Fibroblast of skin of left biceps (primary cell): ENCODE measurements around the gene SETD1A.

Experiments used
- DNase-seq, 2 experiments: peaks; one replicate each; pipeline ENCODE4 v3.0.0-alpha.2; 2013; ENCODE audit warnings: low read depth in 2 of 2

Gene SETD1A

DNA sequence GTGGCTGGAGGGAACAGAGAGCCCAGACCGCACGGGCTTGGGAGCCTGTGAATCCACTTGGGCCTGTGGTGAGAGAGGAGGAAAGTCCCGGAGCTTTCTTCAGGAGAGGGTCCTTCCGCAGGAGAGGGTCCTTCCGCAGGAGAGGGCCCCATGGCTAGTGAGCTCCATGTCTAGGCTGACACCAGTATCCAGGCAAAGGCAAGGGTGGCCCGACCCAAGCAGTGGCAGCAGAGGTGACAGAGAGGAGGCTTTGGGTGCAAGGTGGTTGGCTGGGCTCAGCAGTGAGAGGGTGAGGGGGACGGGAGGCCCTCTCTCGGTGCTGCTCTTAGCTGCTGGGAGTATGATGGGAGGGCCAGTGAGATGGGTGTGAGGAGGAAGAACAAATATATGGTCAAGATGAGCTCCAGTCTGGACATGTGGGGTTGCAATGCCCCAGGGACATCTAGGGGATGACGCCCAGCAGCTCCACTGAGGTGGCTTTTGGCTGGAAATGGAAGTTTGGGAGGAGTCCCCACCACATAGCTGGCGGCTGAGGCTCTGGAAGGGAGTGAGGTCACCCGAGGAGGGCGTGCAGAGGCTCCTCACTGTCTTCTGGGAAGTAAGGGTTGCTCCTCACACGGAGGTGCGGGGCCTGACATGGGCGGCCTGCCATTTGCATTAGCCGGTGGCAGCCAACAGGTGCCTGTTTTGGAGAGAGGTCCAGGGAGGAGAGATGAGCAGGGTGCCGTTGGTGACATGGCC lies 25.2 kb downstream of the SETD1A start:
- DNase-seq = no peak

DNA sequence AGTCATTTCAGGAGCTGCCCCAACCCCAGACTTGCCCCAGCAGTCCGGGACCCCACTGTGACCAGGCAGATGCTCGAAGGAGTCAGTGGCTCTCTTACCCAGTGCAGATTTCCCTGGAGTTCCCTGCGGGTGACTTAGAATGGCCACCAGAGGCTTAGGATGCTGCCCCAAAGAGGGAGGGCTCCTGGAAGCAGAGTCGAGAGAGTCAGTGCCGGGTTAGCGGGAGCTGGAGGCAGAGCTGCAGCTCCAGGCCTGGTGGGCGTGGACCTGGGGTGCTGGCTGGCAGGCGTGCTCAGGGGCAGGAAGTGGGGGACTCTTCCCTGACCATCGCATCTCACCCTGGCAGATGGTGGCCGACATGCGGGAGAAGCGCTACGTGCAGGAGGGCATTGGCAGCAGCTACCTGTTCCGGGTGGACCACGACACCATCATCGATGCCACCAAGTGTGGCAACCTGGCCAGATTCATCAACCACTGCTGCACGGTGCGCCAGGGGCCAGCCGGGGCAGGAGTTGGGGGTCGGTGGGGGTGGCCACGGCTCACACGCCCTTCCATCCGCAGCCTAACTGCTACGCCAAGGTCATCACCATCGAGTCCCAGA lies 25.8 kb downstream of the SETD1A start:
- no peak for DNase-seq

DNA sequence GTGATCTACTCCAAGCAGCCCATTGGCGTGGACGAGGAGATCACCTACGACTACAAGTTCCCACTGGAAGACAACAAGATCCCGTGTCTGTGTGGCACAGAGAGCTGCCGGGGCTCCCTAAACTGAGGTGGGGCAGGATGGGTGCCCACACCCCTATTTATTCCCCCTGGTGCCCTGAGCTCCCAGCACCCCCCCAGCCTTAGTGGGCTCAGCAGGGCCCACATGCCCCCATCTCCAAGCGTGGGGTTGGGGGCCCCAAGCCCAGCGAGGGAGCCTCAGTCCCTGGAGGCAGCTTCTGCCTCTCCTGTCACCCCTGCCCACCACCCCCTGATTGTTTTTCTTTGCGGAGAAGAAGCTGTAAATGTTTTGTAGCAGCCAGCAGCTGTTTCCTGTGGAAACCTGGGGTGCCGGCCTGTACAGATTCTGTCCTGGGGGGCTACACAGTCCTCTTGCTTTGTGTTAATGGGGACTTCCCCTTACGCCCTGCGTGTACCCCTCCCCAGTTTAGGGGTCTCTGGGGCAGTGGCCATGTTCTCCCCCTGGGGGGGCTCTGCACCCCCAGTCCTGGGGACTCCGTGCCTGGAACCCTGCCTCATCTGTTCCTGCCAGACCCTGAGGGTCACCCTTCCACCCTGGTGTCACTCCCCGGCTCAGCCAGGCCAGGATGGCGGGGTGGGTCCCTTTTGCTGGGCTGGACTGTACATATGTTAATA lies 26.5 kb downstream of the SETD1A start:
- DNase-seq = no peak

DNA sequence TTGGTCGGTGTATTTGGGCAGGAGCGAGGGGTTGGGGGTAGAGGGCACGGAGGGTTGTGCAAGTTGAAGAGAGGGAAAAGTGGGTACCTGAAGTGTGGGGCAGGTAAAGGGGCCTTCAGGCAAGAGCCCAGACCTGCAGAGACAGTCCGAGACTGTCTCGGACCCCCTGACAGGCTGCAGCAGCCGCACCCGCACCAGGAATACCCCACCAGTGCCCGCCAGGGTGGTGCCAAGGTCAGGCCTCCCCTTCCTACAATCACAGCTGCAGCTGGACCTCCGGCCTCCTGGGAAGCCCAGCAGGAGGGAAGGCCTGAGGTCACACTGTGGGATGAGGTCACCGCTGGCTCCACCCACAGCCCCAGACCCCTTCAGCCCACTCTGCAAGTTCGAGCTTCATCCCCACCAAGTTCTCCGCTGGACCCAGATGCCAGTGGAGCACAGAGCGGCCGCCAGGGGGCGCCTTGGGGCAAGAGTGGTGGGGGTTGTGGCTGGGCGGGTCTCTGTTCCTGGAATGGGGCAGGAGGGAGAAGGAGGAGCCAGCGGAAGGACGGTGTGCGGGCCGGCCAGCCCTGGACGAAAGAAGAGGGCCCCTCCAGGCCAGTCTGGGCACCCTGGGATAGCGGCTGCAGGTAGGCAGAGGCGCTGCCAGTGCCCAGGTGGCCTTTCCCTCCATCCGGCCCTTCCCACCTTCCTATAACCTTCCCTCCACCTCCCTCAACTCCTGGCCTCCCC lies 27.3 kb downstream of the SETD1A start, which contains the start of gene HSD3B7:
HSD3B7 (plus strand) TSS at position 539 of the 732 bp plus-strand sequence. CDS start 452 bp downstream, outside the sequence.
- peak; percentile 33 to 39 for DNase-seq

DNA sequence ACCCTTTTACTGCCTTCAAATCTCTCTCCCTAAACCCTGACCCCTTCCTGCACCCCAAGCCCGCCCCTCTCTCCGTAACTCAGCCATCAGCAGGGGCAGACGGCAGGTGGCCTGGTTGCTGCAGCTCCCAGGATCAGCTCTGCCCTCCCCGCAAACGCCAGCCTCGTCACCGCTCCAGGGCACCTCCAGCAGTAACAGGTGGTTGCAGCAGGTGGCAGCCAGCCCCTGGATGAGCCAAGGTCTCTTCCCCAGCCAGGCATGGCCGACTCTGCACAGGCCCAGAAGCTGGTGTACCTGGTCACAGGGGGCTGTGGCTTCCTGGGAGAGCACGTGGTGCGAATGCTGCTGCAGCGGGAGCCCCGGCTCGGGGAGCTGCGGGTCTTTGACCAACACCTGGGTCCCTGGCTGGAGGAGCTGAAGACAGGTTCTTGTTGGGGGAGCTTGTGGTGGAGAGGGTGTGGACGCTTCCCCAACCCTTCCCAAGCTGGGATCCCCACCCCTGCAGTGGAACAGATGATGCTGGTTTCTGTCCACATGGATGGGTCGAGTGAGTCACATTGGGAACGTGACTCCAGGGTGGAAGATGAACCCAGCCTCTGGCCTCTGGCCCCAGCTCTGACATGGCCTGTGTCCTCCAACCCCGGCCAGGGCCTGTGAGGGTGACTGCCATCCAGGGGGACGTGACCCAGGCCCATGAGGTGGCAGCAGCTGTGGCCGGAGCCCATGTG lies 28.0 kb downstream of the SETD1A start:
- no peak for DNase-seq

DNA sequence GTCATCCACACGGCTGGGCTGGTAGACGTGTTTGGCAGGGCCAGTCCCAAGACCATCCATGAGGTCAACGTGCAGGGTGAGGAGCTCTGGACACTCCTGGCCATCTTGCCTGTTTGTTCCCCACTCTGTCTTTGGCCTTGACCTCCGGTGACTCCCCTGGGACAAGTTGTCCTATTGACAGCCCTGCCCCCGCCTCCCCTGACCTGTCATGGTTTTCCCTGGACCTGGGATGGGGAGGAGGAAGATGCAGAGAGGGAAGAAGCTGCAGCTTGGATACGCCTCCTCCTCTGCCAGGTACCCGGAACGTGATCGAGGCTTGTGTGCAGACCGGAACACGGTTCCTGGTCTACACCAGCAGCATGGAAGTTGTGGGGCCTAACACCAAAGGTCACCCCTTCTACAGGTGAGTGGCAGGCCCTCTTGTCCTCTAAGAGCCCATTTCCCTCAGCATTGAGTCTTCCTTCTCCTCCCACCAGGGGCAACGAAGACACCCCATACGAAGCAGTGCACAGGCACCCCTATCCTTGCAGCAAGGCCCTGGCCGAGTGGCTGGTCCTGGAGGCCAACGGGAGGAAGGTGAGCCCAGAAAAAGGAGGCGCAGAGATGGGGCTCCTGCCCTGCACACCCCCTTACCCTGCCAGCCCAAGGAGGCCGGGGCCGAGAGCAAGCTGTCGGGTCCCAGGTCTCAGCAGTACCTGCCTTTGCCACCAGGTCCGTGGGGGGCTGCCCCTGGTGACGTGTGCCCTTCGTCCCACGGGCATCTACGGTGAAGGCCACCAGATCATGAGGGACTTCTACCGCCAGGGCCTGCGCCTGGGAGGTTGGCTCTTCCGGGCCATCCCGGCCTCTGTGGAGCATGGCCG lies 28.8 kb downstream of the SETD1A start:
- no peak for DNase-seq

DNA sequence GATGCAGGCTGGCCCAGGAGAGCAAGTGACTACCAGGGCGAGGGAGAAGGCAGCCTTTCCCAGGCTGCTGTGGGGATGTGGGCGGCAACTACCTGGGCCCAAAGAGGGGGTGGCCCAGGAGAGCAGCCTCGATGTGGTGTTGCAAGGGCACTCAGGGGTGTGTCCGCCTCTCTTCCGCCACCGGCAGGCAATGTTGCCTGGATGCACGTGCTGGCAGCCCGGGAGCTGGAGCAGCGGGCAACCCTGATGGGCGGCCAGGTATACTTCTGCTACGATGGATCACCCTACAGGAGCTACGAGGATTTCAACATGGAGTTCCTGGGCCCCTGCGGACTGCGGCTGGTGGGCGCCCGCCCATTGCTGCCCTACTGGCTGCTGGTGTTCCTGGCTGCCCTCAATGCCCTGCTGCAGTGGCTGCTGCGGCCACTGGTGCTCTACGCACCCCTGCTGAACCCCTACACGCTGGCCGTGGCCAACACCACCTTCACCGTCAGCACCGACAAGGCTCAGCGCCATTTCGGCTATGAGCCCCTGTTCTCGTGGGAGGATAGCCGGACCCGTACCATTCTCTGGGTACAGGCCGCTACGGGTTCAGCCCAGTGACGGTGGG lies 30.1 kb downstream of the SETD1A start:
- DNase-seq = no peak

DNA sequence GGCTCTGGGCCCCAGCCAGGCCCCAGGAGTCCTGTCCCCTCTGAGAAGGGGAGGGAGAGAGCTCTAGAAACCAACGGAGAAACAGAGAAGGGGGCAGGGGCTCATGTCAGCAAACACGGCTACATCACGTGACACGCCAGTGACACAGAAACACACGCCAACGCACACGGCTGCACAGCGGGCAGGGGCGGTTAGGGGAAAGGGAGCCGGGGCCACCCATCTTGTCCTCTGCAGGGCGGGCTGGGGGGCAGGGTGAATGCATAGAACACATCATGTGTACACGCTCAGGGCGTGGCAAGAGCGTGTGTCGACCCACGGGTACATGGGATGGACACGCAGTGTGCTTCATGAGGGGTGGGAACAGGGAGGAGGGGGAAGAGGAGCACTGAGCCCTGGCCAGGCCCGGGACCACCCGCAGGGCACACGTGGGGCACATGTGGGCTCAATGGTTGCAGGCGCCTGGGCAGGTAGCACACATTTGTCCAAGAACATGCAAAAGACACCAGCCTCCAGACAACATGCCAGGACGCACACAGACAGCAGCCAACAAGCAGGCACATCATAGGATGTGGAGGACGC lies 32.0 kb downstream of the SETD1A start:
- DNase-seq = no peak

DNA sequence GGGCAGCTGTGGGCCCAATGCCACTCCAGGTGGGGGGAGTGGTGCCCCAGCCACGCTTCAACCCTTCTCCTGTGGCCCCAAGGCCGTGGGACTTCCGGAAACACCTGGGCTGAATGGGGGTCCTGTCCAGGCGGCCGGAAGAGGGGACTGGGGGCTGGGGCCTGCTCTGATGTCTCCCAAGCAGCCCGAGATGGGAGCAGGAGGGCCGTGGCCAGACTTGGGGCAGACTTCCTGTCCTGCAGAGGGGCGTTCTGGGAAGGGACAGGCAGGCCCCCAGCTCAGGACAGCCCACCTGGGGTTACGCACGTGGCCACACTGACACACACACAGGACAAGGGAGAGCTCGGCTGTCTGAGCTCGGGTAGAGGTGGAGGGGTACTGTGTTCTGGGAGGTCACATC lies 32.6 kb downstream of the SETD1A start:
- no peak for DNase-seq

DNA sequence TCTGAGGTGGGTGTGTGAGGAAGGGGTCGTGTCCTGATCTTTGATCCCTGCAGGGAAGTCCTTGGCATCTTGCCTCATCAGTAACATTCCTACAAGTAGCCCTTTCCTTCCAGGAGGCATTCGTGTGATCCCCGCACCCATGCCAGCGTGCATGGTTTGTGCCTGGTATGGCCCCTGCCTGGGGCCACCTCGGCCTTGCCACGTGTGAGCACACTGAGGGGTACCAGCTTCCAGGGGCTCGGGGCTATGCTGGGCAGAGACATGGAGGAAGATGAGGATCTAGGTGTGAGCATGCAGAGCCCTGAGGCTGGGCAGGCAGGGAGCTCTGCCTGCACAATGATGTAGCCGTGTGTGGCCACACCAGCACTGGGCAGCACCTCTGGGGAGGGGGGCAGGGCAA lies 33.5 kb downstream of the SETD1A start:
- DNase-seq = no peak

DNA sequence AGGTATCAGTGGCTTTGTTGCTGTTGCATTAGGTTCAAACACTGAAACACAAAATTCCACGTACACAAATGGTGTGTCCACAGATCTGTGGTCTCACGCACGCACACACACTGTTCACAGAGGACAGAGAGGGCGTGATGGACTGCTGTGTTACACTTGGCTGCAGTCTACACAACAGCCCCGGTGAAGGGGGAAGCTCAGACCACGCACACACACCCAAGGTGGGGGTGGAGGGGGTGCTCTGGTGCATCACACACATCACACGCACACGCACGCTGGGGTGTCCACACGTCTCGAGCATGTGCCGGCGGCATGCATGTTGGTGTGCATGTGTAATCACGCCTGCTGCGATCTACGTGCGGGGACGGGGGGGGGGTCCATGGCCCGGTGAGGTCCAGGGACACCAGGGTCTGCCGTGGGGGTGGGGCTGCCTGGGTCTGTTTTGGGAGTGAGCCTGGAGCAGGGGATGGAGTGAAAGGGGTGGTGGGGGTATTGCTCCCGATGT lies 34.8 kb downstream of the SETD1A start:
- no peak for DNase-seq

DNA sequence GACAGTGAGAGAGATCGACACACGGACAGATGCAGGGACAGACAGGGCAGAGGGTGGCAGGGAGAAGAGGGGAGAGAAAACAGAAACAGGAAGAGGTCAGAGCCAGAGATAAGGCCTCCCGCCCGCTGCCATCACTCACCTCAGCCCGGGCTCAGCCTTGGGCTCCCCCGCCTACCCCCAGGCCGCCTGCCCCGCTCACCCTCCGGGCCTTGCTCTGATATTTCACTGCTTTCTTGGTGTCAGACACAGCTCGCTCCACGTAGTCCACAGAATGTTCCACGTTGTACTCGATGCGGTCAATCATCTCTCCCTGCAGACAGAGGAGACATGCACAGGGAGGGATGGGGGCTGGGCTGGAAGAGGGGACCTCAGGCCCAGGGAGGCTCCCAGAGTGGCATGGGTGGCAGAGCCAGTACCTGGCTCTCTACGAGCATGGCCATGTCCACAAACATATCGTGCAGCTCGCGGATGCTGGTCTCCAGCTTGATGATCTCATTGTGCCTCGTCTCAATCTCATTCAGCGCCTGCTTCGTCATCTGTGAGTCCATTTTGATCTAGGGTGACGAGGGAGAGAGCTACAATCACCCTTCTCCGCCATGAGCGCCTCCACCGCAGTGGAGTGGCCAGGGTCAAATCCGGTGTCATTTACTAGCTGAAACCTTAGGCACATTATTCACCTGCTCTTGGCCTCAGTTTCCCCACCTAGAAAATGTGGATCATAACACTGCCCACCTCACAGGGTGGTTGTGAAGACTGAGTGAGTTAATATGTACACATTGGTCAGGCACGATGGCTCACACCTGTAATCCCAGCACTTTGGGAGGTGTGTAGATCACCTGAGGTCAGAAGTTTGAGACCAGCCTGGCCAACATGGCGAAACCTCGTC lies 35.6 kb downstream of the SETD1A start:
- no peak for DNase-seq

DNA sequence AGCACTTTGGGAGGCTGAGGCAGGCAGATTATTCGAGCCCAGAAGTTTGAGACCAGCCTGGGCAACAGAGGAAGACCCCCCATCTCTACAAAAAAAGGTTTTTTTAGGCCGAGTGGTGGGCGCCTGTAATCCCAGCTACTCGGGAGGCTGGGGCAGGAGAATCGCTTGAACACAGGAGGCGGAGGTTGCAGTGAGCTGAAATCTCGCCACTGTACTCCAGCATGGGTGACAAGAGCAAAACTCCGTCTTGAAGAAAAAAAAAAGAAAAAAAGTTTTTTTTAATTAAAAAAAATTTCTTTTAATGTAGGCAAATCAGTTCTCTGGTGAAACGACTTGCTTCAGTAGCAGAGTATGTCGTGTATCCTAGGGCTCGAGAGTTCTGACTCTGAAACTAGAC lies 38.4 kb downstream of the SETD1A start:
- no peak for DNase-seq

DNA sequence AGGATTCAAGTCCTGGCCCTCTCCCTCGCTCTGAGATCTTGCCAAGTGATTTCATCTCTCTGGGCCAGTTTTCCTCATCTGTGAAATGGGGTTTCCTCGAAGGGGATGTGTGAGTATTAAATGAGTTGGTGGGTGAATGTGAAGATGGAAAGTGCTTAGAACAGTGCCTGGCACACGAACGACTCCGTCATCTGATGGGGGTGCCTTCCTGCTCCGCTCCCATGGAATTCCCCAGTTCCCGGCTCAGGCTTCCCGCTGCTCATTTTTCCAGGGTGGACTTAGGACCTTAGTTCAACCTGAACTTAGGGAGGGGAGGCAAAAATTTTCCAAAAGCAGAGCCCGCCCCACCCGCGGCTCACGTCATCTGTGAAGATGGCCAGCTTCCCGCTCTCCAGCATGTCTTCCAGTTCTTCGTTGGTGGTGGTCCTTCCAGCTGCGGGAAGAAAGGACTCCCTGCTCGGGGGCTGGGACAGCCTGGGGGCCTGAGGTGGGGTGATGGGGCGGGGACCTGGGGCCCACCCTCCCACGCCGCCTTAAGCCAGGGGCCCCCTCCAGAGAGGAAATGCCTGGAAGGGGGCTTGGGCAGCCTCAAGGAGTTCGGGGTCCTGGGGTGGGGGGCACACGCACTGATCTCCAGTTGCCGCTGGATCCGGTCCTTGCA lies 38.9 kb downstream of the SETD1A start:
- DNase-seq = no peak

DNA sequence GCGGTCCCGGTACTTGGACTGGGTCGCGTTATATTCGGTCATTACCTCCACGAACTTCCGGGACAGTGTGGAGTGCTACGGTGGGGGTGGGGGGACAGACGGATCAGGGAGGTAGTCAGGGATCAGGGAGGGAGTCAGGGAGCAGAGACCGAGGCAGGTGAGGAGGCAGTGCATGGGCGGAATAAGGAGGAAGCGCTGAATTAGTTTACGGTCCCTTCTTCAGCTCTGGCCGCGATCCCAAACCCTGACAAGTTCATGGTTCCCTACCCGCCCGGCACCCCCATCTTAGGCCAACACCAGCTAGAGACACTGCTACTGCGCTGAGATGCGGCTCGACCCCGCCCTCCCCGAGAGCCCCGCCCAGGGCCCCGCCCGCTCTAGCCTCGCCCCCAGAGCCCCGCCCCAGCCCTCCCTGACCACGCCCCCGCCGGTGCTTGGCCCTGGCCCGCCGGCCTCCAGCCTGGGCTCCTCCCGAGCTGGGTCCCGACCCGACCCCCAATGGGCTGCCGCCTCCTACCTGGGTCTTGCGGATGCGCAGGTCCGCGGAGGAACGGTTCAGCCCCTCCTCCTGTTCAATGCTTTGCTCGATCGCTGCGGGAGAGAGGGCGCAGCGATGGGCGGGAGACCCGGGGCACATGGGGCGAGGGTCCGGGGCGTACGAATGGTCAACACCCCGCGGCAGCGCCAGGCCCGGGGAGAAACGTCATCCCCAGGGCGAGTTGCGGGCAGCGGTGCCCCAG lies 39.6 kb downstream of the SETD1A start:
- peak in 1 of 2 experiments; percentile 17 for DNase-seq

DNA sequence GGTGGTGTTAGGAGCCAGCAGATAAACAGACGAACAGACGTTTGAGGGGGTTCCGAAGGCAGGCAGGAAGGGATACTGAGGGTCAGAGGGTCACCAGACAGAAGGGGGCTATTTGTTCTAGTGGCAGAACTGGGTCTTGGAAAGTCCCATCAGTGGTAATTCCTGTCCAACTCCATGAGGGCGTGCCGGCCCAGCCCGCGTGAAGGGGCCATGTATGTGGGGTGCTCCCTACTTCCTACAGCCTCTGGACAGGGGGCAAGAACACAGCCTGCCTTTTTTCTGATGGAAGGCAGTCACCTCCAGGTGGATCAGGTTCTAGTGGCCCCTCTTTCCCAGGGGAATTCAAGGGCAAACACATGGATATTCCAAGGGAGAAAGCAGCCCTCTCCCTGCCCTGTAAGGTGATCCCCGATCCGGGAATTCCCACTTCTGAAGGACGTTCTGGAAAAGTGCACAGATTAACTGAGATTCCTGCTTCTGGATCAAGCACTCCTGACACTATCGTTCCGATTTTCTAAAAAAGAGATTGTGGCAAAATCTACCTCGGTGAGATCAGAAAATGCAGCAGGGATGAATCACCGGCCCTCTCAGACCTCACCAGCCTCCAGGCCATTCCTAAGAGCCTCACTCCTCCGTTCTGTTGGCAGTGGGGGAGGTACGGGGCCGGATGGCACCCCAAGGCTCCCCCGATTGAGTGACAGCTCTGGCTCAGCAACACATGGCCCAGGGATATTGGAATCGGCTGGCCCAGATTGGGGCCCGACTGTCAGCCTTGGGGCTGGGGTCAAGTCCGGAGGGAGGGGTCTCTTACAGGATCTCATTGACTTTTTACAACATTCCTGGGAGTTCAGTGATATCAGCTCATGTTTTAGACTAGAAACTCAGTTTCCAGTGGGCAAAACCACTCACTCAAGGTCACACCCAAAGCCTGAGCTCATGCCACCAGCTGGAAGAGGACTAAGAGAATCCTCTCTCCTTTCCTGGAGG lies 40.5 kb downstream of the SETD1A start:
- peak in 1 of 2 experiments; percentile 31 for DNase-seq
